Bronchus fibroblast of lung (primary cell): ENCODE measurements around the gene KCNK17. TPM values are rescaled to one million over a fixed set of nuclear protein-coding genes. Genes with fewer than 3 reads are reported as not detected.

Source experiments
- total RNA-seq: library from RNA; depleted of rRNA; stranded (reverse); fragments of >200 nt; gene quantifications from 2 replicates; pipeline ENCODE4 v1.2.3, GENCODE V29; 2015

Gene KCNK17
- not detected in 2 replicates for total RNA-seq

GRCh38 chr6:39314273-39314795, at the start of gene KCNK17:
TSS of gene KCNK17 (minus strand) at chr6:39314419. CDS start at chr6:39314320, 99 bp downstream.

GRCh38 chr6:39322306-39322850, 8.2 kb upstream of the KCNK17 start, which contains the start of gene KCNK16:
TSS of gene KCNK16 (minus strand) at chr6:39322702. CDS start at chr6:39322540, 162 bp downstream.

Other genes starting within 250 kb of the KCNK17 start
- gene SAYSD1, start 199.2 kb downstream of the KCNK17 start, total RNA-seq: 12.0 and 12.8 TPM in 2 replicates
- gene KCNK5, start 84.9 kb downstream of the KCNK17 start, total RNA-seq: under 0.01 and 0.15 TPM in 2 replicates
- not detected in 2 replicates for gene KCNK16, start 8.3 kb upstream of the KCNK17 start, total RNA-seq